GM12892 (cell line): Measurements from ENCODE around the gene NELFE.

Experiments used
- POLR2A ChIP-seq: IDR thresholded peaks from 2 replicates; pipeline ENCODE4 v1.6.1; 2011; ENCODE audit warnings: low read depth, low read length, control low read depth
- POLR2AphosphoS5 ChIP-seq: IDR thresholded peaks from 2 replicates; pipeline ENCODE4 v1.6.1; 2011; ENCODE audit warnings: low read depth, low read length, control low read depth
- TAF1 ChIP-seq: IDR thresholded peaks from 2 replicates; pipeline ENCODE4 v1.6.1; 2011; ENCODE audit warnings: low read depth, mild to moderate bottlenecking, control low read depth, low read length, borderline replicate concordance

- TF ChIP-seq POLR2AphosphoS5 (no peak), TAF1 (no peak), POLR2A (no peak)
Measured at GRCh38 chr6:31945154-31945506, 13.6 kb downstream of the NELFE start.
